NCI-H1436 (cell line): ENCODE results near the gene RTP1.
"Not testable (repeated sequence)": the region's sequence is repeated elsewhere in the genome, so short reads cannot be mapped to it uniquely, and the experiment has no call there.

Experiments used
- DNase-seq: peaks from one replicate; lab custom pipeline; 2025; lab: John Stamatoyannopoulos, UW

The RTP1 gene

DNA sequence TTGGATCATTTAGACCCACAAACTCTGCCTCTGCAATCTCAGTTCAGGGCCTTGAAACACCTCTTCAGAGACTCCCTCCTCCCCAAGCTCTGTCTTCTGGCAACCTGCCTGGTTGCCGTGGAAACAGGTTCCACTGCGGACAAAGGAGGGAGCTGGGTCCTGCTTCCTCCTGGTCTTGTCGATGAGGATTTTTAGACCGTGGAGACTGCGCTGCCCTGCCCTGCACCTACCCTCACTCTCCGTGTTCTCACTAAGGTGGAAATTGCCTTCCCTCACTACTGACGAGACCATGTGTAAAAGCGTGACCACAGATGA is at the start of gene RTP1:
Gene RTP1 (plus strand): TSS at position 152 of the 315 bp plus-strand sequence. CDS start 30 bp downstream, at position 182.
- DNase-seq, result peak; percentile 55

DNA sequence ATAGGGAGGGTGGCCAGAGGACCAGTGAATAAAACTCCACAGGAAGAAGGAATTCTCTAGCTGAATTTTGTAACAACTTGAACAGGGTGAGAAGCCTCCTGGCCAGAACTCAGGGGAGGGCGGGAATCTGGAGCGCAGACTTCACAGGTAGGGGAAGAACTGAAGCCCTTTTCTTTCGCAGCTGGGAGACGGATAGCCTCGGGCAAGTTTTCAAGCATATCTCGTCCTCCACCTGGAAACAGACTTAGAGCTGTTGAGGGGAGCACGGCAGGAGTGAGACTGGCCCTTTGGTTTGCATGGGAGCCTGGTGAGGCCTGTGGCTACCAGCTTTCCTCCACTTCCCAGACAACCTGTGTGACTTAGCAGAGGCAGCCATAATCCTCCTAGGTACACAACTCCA is 47.1 kb upstream of the RTP1 start:
- no peak for DNase-seq

DNA sequence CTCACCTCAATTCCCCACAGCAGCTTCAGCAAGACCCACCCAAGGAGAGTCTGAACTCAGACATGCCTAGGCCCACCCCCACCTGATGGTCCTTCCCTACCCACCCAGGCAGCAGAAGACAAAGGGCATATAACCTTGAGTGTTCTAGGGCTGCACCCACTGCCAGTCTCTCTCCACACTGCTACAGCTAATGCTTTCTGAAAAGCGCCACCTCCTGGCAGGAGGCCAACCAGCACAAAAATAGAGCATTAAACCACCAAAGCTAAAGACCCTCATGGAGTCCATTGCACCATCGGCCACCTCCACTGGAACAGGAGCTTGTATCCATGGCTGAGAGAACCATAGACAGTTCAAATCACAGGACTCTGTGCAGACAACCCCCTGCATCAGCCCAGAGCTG is 46.7 kb upstream of the RTP1 start:
- peak; percentile 18 for DNase-seq

DNA sequence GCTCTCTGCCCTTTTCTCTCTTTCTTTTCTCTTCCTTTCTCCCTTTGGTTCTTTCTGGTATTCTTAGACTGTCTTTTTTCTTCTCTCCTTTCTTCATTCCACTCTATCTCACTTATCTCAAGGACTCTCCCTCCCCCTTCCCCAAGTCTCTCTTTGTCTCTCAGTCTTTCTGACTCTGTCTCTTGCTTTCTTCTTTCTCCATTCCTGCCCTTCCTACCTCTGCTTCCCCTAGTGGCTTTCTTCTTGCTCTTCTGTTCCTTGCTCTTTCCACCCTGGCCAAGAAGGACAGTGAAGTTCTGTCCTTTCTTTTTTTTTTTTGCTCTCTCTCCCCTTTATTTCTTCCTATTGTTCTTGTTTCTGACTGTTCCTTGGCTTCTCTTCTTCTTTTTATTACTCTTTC is 35.7 kb upstream of the RTP1 start:
- no peak for DNase-seq

GRCh38 chr3:187162265-187162953 is 34.9 kb upstream of the RTP1 start:
- no peak for DNase-seq

GRCh38 chr3:187165144-187165543 is 32.1 kb upstream of the RTP1 start:
- DNase-seq, result peak; percentile 93

GRCh38 chr3:187166750-187167149 is 30.5 kb upstream of the RTP1 start:
- DNase-seq, result no peak

GRCh38 chr3:187167777-187168176 is 29.5 kb upstream of the RTP1 start:
- no peak for DNase-seq

DNA sequence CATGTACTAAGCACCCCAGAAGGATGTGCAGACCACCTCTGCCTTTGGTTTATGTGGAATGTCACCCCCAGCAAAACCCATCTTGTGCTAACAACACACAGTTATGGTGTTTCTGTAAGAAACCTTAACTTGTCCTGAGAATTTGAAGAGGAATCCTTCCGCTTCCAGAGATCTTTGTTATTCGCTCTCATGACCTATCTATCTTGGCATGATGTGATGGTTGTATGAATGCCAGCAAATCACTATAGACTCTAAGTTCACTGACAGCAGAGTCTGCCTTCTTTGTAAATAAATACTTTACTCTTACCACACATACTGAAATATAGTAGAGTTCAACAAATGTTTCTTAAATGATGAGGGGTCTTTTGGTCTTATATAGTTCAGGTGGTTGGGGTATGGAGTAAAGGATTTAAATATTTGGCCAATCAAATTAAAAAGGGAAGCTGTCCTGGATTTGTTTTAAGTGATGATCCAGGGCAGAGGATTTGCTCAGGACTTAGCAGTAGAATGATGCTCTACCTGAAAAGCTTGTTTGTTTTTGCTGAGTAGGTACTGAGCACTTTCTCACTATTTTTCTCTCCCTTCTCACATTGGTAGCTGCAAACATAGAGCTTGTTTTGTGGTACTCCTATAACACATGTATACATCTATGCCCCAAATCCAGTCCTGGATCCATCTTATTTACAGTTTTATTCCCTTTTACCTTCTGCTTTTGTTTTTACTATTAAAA is 27.9 kb upstream of the RTP1 start:
- no peak for DNase-seq

DNA sequence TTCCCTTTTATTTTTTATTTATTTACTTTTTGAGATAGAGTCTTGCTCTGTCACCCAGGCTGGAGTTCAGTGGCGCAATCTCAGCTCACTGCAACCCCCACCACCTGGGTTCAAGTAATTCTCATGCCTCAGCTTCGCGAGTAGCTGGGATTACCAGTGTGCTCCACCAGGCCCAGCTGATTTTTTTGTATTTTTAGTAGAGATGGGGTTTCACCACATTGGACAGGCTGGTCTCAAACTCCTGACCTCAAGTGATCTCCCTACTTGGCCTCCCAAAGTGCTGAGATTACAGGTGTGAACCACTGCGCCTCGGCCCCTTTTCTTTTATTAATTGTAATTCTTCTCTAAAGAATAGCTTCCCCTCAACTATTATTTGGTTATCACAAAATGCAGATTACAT is 26.4 kb upstream of the RTP1 start:
- not testable (repeated sequence) for DNase-seq

DNA sequence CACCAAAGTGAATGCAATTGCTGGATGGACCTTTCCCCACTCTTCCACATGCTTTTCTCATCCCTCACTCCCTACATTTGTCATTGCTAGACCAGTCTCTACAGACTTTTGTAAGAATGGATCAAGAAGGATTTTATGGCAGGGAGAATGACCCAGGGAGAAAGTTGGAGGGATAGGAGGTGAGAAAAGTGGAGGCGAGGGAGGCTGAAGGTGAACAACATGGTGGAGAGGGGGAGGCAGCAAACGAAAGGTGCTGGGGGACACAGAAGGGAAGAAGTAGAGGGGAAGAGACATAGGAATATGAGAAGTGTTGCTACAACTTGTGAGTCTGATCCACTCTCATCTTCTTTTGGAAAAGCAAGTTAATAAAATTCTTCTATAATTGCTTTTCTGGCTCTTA is 24.4 kb upstream of the RTP1 start:
- no peak for DNase-seq

GRCh38 chr3:187181454-187182170 is 15.7 kb upstream of the RTP1 start:
- DNase-seq, result no peak

DNA sequence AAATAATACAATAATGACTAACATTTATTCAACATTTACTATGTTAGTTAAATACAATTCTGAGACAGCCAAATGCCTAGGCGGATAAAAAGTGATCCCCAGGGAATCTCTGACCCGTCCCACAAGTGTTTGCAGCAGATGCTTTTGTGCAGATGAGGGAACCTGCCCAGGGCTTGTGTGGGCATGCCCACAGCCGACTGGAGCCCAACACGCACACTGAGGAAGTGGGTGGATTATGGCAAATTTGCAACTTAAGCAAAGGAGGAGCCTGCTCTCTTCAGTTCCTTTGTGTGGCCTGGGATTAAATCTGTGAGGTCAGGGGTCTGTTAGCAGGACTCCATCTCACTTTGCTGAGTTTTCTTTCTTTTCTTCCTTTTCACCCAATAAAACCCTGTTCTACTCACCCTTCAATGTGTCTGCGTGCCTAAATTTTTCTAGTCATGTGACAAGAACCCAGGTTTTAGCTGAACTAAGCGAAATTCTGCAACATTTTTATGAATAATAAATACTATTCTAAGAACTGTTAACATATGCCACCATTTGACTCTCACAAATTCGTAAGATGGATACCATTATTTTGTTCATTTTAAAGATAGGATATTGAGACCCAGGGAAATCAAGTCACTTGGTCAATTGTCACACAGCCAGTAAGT is 13.9 kb upstream of the RTP1 start:
- peak; percentile 71 for DNase-seq

- DNase-seq, result peak; percentile 50
Measured at GRCh38 chr3:187183903-187184302, 13.4 kb upstream of the RTP1 start.

GRCh38 chr3:187185759-187186158 is 11.5 kb upstream of the RTP1 start:
- no peak for DNase-seq

DNA sequence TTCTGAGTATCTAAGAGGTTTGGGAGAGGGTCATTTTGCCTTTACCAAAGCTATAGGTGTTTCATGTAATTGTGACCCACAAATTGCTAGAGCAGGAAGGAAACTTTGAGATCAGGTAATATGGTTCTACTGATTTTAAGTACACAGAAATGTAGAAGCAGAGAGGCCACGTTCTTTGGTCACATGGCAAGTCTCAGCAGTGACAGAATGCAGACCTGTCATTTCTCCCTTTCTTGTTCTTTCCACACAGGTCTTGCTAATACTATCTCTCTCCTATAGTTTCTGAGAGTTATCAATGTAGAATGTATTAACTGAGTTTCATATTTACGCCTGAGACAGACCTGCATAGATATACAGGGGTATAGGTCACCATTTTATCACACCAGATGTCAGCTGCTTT is 10.9 kb upstream of the RTP1 start:
- no peak for DNase-seq

DNA sequence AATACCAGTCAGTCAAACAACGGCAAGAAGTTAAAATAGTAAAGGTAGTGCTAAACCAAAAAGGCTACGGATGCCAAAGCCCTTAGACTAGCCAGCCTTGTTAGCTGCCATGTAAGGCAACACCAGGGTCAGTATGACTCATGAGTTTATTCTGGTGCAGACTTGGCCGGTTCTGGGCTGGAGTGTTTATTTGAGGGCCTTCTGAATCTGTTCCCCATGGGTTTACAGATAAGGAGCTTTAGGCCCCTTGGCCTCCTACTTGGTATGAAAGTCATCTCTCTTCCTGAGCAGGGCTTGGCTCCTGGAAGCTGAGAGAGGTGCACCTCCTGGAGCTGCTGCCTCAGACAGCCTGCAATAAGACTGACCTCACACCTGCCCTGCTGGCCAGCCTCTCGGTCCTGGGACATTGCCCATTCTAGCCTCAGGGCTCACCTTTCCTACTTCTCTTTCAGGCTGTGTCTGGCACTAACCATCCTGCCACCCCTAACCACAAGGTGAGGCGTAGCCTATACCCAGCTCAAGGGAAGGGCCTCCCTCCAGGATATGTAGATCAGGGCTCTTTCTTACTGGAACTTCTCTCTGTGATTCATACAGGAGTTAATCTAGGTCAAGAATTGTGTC is 10.4 kb upstream of the RTP1 start:
- no peak for DNase-seq

DNA sequence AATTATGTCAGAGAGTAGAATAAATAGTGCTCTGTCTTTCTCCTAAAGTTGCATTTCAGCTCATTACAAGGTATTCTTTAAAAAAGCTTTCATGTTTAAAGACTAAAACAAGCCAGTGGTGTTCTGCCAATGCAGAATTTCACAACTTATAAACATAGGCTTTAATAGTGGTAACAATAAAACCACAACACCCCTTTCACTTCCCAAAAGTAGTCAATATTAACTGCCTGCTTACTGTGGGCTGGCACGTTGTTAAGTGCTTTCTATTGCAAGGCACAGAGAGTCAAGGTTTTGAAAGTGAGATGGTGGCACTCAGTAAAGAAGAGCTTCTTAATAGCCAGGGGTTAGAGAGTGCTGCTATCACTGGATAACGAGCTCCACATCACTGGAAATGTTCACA is 8.4 kb upstream of the RTP1 start:
- no peak for DNase-seq

- DNase-seq, result no peak
Measured at GRCh38 chr3:187191271-187191670, 6.0 kb upstream of the RTP1 start.

DNA sequence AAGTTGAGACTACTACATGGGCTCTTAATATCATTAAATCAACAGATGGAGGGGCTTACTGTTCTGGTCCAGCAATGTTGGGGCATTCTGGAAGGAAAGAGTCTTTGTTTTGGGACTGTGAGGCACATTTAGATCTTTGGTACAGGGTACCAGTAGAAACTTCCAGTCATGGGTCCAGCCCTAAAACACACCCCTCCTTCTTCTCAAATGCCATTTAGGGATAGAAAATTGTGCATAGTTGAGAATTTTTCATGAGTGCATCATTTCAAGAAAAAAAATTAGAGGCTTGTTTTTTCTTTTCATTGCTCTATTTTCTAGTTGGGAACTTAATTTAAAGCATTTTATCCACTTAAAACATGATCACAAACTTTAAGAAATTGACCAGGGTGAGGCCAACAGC is 4.1 kb upstream of the RTP1 start:
- DNase-seq, result no peak

DNA sequence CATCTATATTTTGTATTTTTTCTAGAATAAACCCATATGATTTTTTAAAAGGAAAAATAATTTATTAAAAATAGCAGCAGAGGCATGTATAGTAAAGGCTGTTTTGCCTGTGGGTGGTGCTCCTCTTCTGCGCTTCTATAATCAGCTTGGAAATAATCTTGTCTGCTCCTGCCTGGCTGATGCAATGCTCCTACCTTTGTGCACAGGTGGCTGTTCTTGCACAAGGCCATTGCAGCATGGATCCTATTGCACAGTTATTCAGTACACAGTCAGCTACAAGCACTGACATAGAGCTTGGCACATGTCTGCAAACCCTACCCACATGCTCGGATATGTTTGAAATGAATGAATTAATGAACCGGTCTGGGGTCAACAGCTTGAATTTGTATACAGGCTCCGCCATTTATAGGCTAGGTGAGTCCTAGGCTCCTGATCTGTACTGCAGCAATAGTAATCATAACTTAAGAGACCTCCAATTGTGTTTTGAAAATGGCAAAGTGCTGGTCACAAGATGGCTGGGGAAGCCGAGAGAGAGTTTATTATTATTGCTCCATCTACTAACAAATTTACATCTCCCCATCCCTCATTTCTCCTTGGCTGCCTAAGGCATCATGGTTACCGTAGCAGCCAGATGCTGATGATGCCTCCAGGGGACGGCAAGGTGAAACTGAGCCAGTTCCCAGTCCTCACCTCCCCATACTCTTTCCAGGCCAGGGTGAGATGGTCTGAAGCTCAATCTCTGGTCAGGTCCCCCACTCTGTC is 532 bp upstream of the RTP1 start:
- no peak for DNase-seq

DNA sequence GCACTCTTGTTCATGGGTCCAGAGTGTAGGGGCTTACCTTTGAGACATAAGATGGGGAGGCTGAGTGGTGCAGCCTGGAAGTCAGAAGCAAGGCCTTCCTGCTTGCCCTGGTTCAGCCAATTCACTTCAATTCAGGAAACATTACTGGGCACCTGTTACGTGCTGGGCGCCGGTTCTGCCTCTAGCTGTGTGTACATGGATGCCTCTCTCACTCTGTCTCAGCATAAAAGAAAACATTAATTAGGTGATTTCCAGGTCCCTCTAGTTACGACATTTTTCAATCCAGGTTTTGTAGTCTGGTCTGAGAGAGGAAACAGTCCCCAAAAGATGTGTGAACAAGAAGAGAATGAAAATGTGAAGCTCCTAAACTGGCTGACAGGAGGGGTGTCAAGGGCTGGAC is 1.2 kb downstream of the RTP1 start:
- DNase-seq, result no peak
